GM12878 (cell line): ENCODE results near the gene PDCD6IP.

Experiments
- LARP7 ChIP-seq: fragments of 450-650 bp; IDR thresholded peaks from 2 replicates; pipeline ENCODE4 v1.6.1; 2017; ENCODE audit warnings: mild to moderate bottlenecking
- POLR2A ChIP-seq: IDR thresholded peaks from 2 replicates; pipeline ENCODE4 v1.6.1; 2011; ENCODE audit warnings: low read depth, mild to moderate bottlenecking, low read length
- POLR2AphosphoS5 ChIP-seq: IDR thresholded peaks from 2 replicates; pipeline ENCODE4 v1.6.1; 2011; ENCODE audit warnings: mild to moderate bottlenecking, low read length, inconsistent platforms
- SMARCA5 ChIP-seq: fragments of 450-650 bp; IDR thresholded peaks from 2 replicates; pipeline ENCODE4 v1.6.1; 2017; ENCODE audit warnings: mild to moderate bottlenecking
- TARDBP ChIP-seq: IDR thresholded peaks from 2 replicates; pipeline ENCODE4 v1.6.1; 2016; ENCODE audit warnings: borderline replicate concordance

GRCh38 chr3:33758281-33758680 is 40.1 kb upstream of the PDCD6IP start:
- TF ChIP-seq LARP7 (no peak), POLR2A (no peak), POLR2AphosphoS5 (no peak), SMARCA5 (no peak), TARDBP (no peak)
